Prostate gland (tissue), 2 donors: ENCODE data around the gene FAM78A. TPM values are rescaled to one million over a fixed set of nuclear protein-coding genes. Genes with fewer than 3 reads are reported as not detected.

Source experiments
- DNase-seq: peaks from one replicate; pipeline ENCODE4 v3.0.0-alpha.2; 2019; ENCODE audit warnings: low spot score
- H3K27ac ChIP-seq, 2 donors: fragments of 200-600 bp; sonication (generic); 2 replicates each; pipeline ENCODE4 v1.5.1; 2017 to 2019
- H3K27me3 ChIP-seq: fragments of 200-600 bp; sonication (generic); replicated peaks from 2 replicates; pipeline ENCODE4 v1.5.1; 2019; ENCODE audit not compliant: insufficient read depth
- H3K36me3 ChIP-seq, 2 donors: fragments of 200-600 bp; sonication (generic); 1 replicate in 1 of 2; 2 replicates in 1 of 2; pipeline versions ENCODE4 v1.5.1 to v1.8.1; 2017 to 2019
- H3K4me1 ChIP-seq: fragments of 200-600 bp; sonication (generic); replicated peaks from 2 replicates; pipeline ENCODE4 v1.5.1; 2019
- H3K4me3 ChIP-seq, 2 donors: fragments of 200-600 bp; sonication (generic); 2 replicates each; pipeline ENCODE4 v1.5.1; 2017 to 2019
- H3K9me3 ChIP-seq: fragments of 200-600 bp; sonication (generic); 2 replicates; pipeline ENCODE4 v1.5.1; 2017
- CTCF ChIP-seq, 4 experiments: fragments of 200-600 bp in 2 of 4; fragments of 450-650 bp in 2 of 4; sonication (generic) in 2 of 4; IDR thresholded peaks; 1 replicate in 3 of 4; 2 replicates in 1 of 4; pipeline ENCODE4 v1.5.1; 2016 to 2019; ENCODE audit warnings: antibody characterized with exemption in 4 of 4, mild to moderate bottlenecking in 2 of 4, moderate library complexity in 2 of 4
- POLR2A ChIP-seq: fragments of 450-650 bp; IDR thresholded peaks from one replicate; pipeline ENCODE4 v1.6.1; 2016; ENCODE audit warnings: antibody characterized with exemption, mild to moderate bottlenecking
- POLR2AphosphoS5 ChIP-seq: sonication (generic); formaldehyde crosslinking; IDR thresholded peaks from one replicate; pipeline ENCODE4 v1.6.1; 2017; ENCODE audit warnings: antibody characterized with exemption
- WGBS: methylation state at CpG from one replicate; pipeline ENCODE4 v1.1.5; 2018; 5-methylcytosine and 5-hydroxymethylcytosine counted together
- intact Hi-C: fragments of 100-400 bp; cut with DNase I; formaldehyde crosslinking; loops from one replicate; pipeline ENCODE4 v1.14.2; 2022
- total RNA-seq, 2 donors: library from RNA; depleted of rRNA; stranded (reverse); fragments of >200 nt; gene quantifications; one replicate each; pipeline ENCODE4 v1.1.0, GENCODE V29; 2016

The FAM78A gene
- total RNA-seq, 2 donors from 2014 or later = 0.73 to 16.4 TPM

GRCh38 chr9:131233556-131233955, 42.8 kb downstream of the FAM78A start:
- TF ChIP-seq POLR2AphosphoS5 = no peak
- no peak for TF ChIP-seq POLR2A
- no peak for TF ChIP-seq CTCF (IDR thresholded peaks at IDR 0.05)
- Histone ChIP-seq H3K36me3 (no peaks in the 10 kb centered on the region), H3K27ac (no peak overlapping the region), H3K9me3 (no peaks in the 10 kb centered on the region), H3K4me3 (no peak overlapping the region), H3K27me3 (no peaks in the 10 kb centered on the region), H3K4me1 (no peaks in the 10 kb centered on the region)
- 88% methylated on average over 11 of the region's 11 CpGs for WGBS
- no peak for DNase-seq
- intact Hi-C loops = no loop called here

- no peak overlapping the region for H3K27ac ChIP-seq
- 85% methylated on average over 8 of the region's 8 CpGs for WGBS
- no peaks in the 10 kb centered on the region for H3K9me3 ChIP-seq
- peaks cover 5% of the 10 kb centered on the region for H3K4me1 ChIP-seq
- no peak for TF ChIP-seq POLR2AphosphoS5
- TF ChIP-seq CTCF (IDR thresholded peaks at IDR 0.05) = no peak
- no peak for TF ChIP-seq POLR2A
- no peak for DNase-seq
- no peak overlapping the region for H3K4me3 ChIP-seq
- no peaks in the 10 kb centered on the region for H3K27me3 ChIP-seq
- intact Hi-C loops = no loop called here
- no peaks in the 10 kb centered on the region for H3K36me3 ChIP-seq
Measured at GRCh38 chr9:131228988-131229387, 47.3 kb downstream of the FAM78A start.

GRCh38 chr9:131227959-131228460, 48.3 kb downstream of the FAM78A start:
- TF ChIP-seq POLR2AphosphoS5 = no peak
- TF ChIP-seq POLR2A = no peak
- TF ChIP-seq CTCF (IDR thresholded peaks at IDR 0.05) = no peak
- Histone ChIP-seq H3K4me1 (peaks cover 5% of the 10 kb centered on the region), H3K9me3 (no peaks in the 10 kb centered on the region), H3K27ac (no peak overlapping the region), H3K27me3 (no peaks in the 10 kb centered on the region), H3K4me3 (no peak overlapping the region), H3K36me3 (no peaks in the 10 kb centered on the region)
- intact Hi-C loops = no loop called here
- DNase-seq = no peak
- WGBS = 54% methylated on average over 9 of the region's 9 CpGs

GRCh38 chr9:131227112-131227958, 49.0 kb downstream of the FAM78A start:
- WGBS = 39% methylated on average over 9 of the region's 9 CpGs

More at GRCh38 chr9:131227112-131227958, 49.0 kb downstream of the FAM78A start:
- TF ChIP-seq CTCF (IDR thresholded peaks at IDR 0.05) (no peak), POLR2AphosphoS5 (no peak), POLR2A (no peak)
- intact Hi-C loops = no loop called here
- Histone ChIP-seq H3K36me3 (no peaks in the 10 kb centered on the region), H3K4me3 (no peak overlapping the region), H3K9me3 (no peaks in the 10 kb centered on the region), H3K4me1 (peaks cover 5% of the 10 kb centered on the region), H3K27me3 (no peaks in the 10 kb centered on the region), H3K27ac (no peak overlapping the region)
- peak; percentile 31 for DNase-seq
